ENCODE results near the gene ATG9A.

ATG9A gene

GRCh38 chr2:219253753-219254589, 24.5 kb upstream of the ATG9A start, which contains the start of gene TUBA4A:
TSS of gene TUBA4A (minus strand) at chr2:219253918. CDS start at chr2:219253858, 60 bp downstream.
- peaks cover 0 to 53% (median 41%) of the 10 kb centered on the region in 4 donors for H3K4me1 ChIP-seq
- peaks cover 9 to 16% (median 12%) of the 10 kb centered on the region in 3 donors for H3K36me3 ChIP-seq
- intact Hi-C loops (cut with DNase I; ENCODE audit: low total_unique reads): no loop called here
- H3K27ac ChIP-seq: peak within 1 kb of the TSS; percentile 85 to 92
- peaks cover 0 to 14% of the 10 kb centered on the region in 2 donors for H3K27me3 ChIP-seq
- DNase-seq: peak; percentile 85 to 93
- TF ChIP-seq CTCF (IDR thresholded peaks at IDR 0.05): peak; percentile 26
- no peaks in the 10 kb centered on the region for H3K9me3 ChIP-seq
- peak within 1 kb of the TSS; percentile 79 to 86 for H3K4me3 ChIP-seq

- peak within 1 kb of the TSS; percentile 85 to 92 for H3K27ac ChIP-seq
- peaks cover 0 to 62% (median 50%) of the 10 kb centered on the region in 4 donors for H3K4me1 ChIP-seq
- peak in 1 of 2 donors; percentile 79 for DNase-seq
- peaks cover 9 to 25% (median 20%) of the 10 kb centered on the region in 3 donors for H3K36me3 ChIP-seq
- H3K9me3 ChIP-seq: no peaks in the 10 kb centered on the region
- TF ChIP-seq CTCF (IDR thresholded peaks at IDR 0.05): no peak
- H3K4me3 ChIP-seq: peak within 1 kb of the TSS; percentile 79 to 86
- intact Hi-C loops (cut with DNase I; ENCODE audit: low total_unique reads): no loop called here
- H3K27me3 ChIP-seq: peaks cover 0 to 9% of the 10 kb centered on the region in 2 donors
Observed at GRCh38 chr2:219252900-219253752, 23.7 kb upstream of the ATG9A start, which contains the start of gene TUBA4B. TSS of gene TUBA4B (plus strand) at chr2:219253243. CDS start at chr2:219253408, 165 bp downstream.

GRCh38 chr2:219252570-219252899, 23.1 kb upstream of the ATG9A start:
- Histone ChIP-seq H3K36me3 (peaks cover 9 to 30% (median 26%) of the 10 kb centered on the region in 3 donors), H3K27ac (peak overlapping the region; percentile 85 to 92), H3K4me3 (peak overlapping the region; percentile 79 to 86), H3K9me3 (no peaks in the 10 kb centered on the region), H3K4me1 (peaks cover 0 to 65% (median 54%) of the 10 kb centered on the region in 4 donors), H3K27me3 (peaks cover 0 to 8% of the 10 kb centered on the region in 2 donors)
- DNase-seq: no peak
- no peak for TF ChIP-seq CTCF (IDR thresholded peaks at IDR 0.05)
- intact Hi-C loops (cut with DNase I; ENCODE audit: low total_unique reads): no loop called here

GRCh38 chr2:219252084-219252483, 22.6 kb upstream of the ATG9A start:
- H3K4me1 ChIP-seq: peaks cover 0 to 70% (median 54%) of the 10 kb centered on the region in 4 donors
- TF ChIP-seq CTCF (IDR thresholded peaks at IDR 0.05): no peak
- H3K4me3 ChIP-seq: peak overlapping the region; percentile 79 to 86
- peaks cover 0 to 8% of the 10 kb centered on the region in 2 donors for H3K27me3 ChIP-seq
- no peaks in the 10 kb centered on the region for H3K9me3 ChIP-seq
- peaks cover 9 to 35% (median 29%) of the 10 kb centered on the region in 3 donors for H3K36me3 ChIP-seq
- peak in 1 of 2 donors; percentile 78 for DNase-seq
- H3K27ac ChIP-seq: peak overlapping the region; percentile 85 to 92
- intact Hi-C loops (cut with DNase I; ENCODE audit: low total_unique reads): no loop called here

GRCh38 chr2:219251656-219252055, 22.2 kb upstream of the ATG9A start:
- H3K9me3 ChIP-seq: no peaks in the 10 kb centered on the region
- H3K36me3 ChIP-seq: peaks cover 9 to 37% (median 29%) of the 10 kb centered on the region in 3 donors
- H3K4me3 ChIP-seq: peak overlapping the region; percentile 79 to 86
- no peak for TF ChIP-seq CTCF (IDR thresholded peaks at IDR 0.05)
- intact Hi-C loops (cut with DNase I; ENCODE audit: low total_unique reads): no loop called here
- DNase-seq: no peak
- peak overlapping the region; percentile 85 to 92 for H3K27ac ChIP-seq
- peaks cover 0 to 8% of the 10 kb centered on the region in 2 donors for H3K27me3 ChIP-seq
- H3K4me1 ChIP-seq: peaks cover 0 to 74% (median 55%) of the 10 kb centered on the region in 4 donors
